GM18520 (cell line): Measurements from ENCODE around the gene HOXA10.

Source experiments
- ATAC-seq: cut with Tn5 transposase; IDR thresholded peaks from one replicate; pipeline ENCODE4 v1.9.1; 2021; ENCODE audit not compliant: unreplicated experiment

The HOXA10 gene

GRCh38 chr7:27203964-27204594 lies 30.0 kb upstream of the HOXA10 start:
- no peak for ATAC-seq

GRCh38 chr7:27203365-27203953 lies 29.3 kb upstream of the HOXA10 start:
- no peak for ATAC-seq

GRCh38 chr7:27202862-27203134 lies 28.7 kb upstream of the HOXA10 start:
- no peak for ATAC-seq

GRCh38 chr7:27202018-27202861 lies 28.1 kb upstream of the HOXA10 start:
- ATAC-seq = no peak

GRCh38 chr7:27201580-27202017 lies 27.5 kb upstream of the HOXA10 start:
- no peak for ATAC-seq

GRCh38 chr7:27200761-27201579 lies 26.9 kb upstream of the HOXA10 start:
- ATAC-seq = no peak

GRCh38 chr7:27199849-27200760 lies 26.0 kb upstream of the HOXA10 start, which contains the start of gene HOXA13:
Gene HOXA13, minus strand, starts transcription at chr7:27200091. Its CDS starts 14 bp downstream, at chr7:27200077.
- ATAC-seq = no peak

- ATAC-seq = no peak
Measured at GRCh38 chr7:27198871-27199801, 25.0 kb upstream of the HOXA10 start.

- no peak for ATAC-seq
Measured at GRCh38 chr7:27198138-27198841, 24.2 kb upstream of the HOXA10 start.

GRCh38 chr7:27197137-27198042 lies 23.3 kb upstream of the HOXA10 start:
- no peak for ATAC-seq

GRCh38 chr7:27196287-27196767 lies 22.2 kb upstream of the HOXA10 start:
- ATAC-seq = no peak

- no peak for ATAC-seq
Measured at GRCh38 chr7:27194686-27195379, 20.7 kb upstream of the HOXA10 start.

- ATAC-seq = no peak
Measured at GRCh38 chr7:27194002-27194352, 19.9 kb upstream of the HOXA10 start.

- ATAC-seq = no peak
Measured at GRCh38 chr7:27193335-27194001, 19.3 kb upstream of the HOXA10 start.

GRCh38 chr7:27192546-27193334 lies 18.6 kb upstream of the HOXA10 start:
- no peak for ATAC-seq
